Epidermal melanocyte (primary cell): ENCODE measurements around the gene APOD.
"Not testable (repeated sequence)": the region's sequence is repeated elsewhere in the genome, so short reads cannot be mapped to it uniquely, and the experiment has no call there.

Source experiments
- DNase-seq: peaks from one replicate; pipeline ENCODE4 v3.0.0; 2011; ENCODE audit warnings: low spot score; ENCODE audit not compliant: insufficient read length

Gene APOD

GRCh38 chr3:195583831-195584542 is at the start of gene APOD:
TSS of gene APOD (minus strand) at chr3:195583940. CDS start at chr3:195579461, 4,479 bp downstream.
- DNase-seq, result no peak

GRCh38 chr3:195633351-195633750 is 49.6 kb upstream of the APOD start:
- DNase-seq, result not testable (repeated sequence)

GRCh38 chr3:195632501-195633185 is 48.9 kb upstream of the APOD start:
- not testable (repeated sequence) for DNase-seq

GRCh38 chr3:195632046-195632445 is 48.3 kb upstream of the APOD start:
- DNase-seq, result not testable (repeated sequence)

- not testable (repeated sequence) for DNase-seq
Measured at GRCh38 chr3:195630938-195631495, 47.3 kb upstream of the APOD start.

GRCh38 chr3:195630086-195630917 is 46.6 kb upstream of the APOD start:
- DNase-seq, result not testable (repeated sequence)

GRCh38 chr3:195629682-195630081 is 45.9 kb upstream of the APOD start:
- not testable (repeated sequence) for DNase-seq

- not testable (repeated sequence) for DNase-seq
Measured at GRCh38 chr3:195628386-195628920, 44.7 kb upstream of the APOD start.

- DNase-seq, result not testable (repeated sequence)
Measured at GRCh38 chr3:195627515-195628385, 44.0 kb upstream of the APOD start.

- not testable (repeated sequence) for DNase-seq
Measured at GRCh38 chr3:195624603-195625560, 41.1 kb upstream of the APOD start.

- not testable (repeated sequence) for DNase-seq
Measured at GRCh38 chr3:195624171-195624570, 40.4 kb upstream of the APOD start.

- not testable (repeated sequence) for DNase-seq
Measured at GRCh38 chr3:195623217-195623965, 39.7 kb upstream of the APOD start.

- not testable (repeated sequence) for DNase-seq
Measured at GRCh38 chr3:195622523-195623170, 38.9 kb upstream of the APOD start.

- DNase-seq, result not testable (repeated sequence)
Measured at GRCh38 chr3:195622012-195622411, 38.3 kb upstream of the APOD start.

GRCh38 chr3:195621095-195621494 is 37.4 kb upstream of the APOD start:
- not testable (repeated sequence) for DNase-seq

GRCh38 chr3:195620476-195620875 is 36.7 kb upstream of the APOD start:
- not testable (repeated sequence) for DNase-seq

GRCh38 chr3:195619591-195620369 is 36.0 kb upstream of the APOD start:
- not testable (repeated sequence) for DNase-seq
